Endodermal cell (in vitro differentiated cells): ENCODE results near the gene RABGAP1L. TPM values are rescaled to one million over a fixed set of nuclear protein-coding genes. Genes with fewer than 3 reads are reported as not detected.

Source experiments
- DNase-seq: peaks from one replicate; pipeline ENCODE4 v3.0.0-alpha.2; 2017
- H3K27ac ChIP-seq: 2 replicates; pipeline ENCODE4 v1.5.1; 2013; ENCODE audit warnings: mild to moderate bottlenecking, low read depth, low read length, moderate library complexity
- H3K27me3 ChIP-seq: 2 replicates; pipeline ENCODE4 v1.6.1; 2013; ENCODE audit warnings: mild to moderate bottlenecking, low read length, moderate library complexity; ENCODE audit not compliant: insufficient read depth, control insufficient read depth, poor library complexity, severe bottlenecking
- H3K36me3 ChIP-seq: 2 replicates; pipeline ENCODE4 v1.7.0; 2013; ENCODE audit warnings: mild to moderate bottlenecking, low read length, moderate library complexity; ENCODE audit not compliant: control insufficient read depth, insufficient read depth
- H3K4me1 ChIP-seq: one replicate; pipeline ENCODE4 v1.7.0; 2013; ENCODE audit warnings: low read length; ENCODE audit not compliant: control insufficient read depth, insufficient read depth
- H3K4me3 ChIP-seq: 2 replicates; pipeline ENCODE4 v1.5.1; 2013; ENCODE audit warnings: mild to moderate bottlenecking, low read length, moderate library complexity
- H3K9ac ChIP-seq: 2 replicates; pipeline ENCODE4 v1.6.1; 2013; ENCODE audit warnings: mild to moderate bottlenecking, low read length, moderate library complexity; ENCODE audit not compliant: poor library complexity, severe bottlenecking; ENCODE audit errors: extremely low read depth
- H3K9me3 ChIP-seq: 2 replicates; pipeline ENCODE4 v1.6.1; 2013; ENCODE audit warnings: mild to moderate bottlenecking, low read length, moderate library complexity; ENCODE audit not compliant: control insufficient read depth
- H3K27ac Mint-ChIP-seq: 2 replicates; pipeline ENCODE4 v1.8.0; 2020; ENCODE audit warnings: mixed read lengths
- H3K27me3 Mint-ChIP-seq: 2 replicates; pipeline ENCODE4 v1.8.0; 2021; ENCODE audit warnings: mild to moderate bottlenecking, mixed read lengths; ENCODE audit not compliant: insufficient read depth
- H3K36me3 Mint-ChIP-seq: 2 replicates; pipeline ENCODE4 v1.8.0; 2020; ENCODE audit warnings: low read depth, mixed read lengths
- H3K4me1 Mint-ChIP-seq: 2 replicates; pipeline ENCODE4 v1.8.0; 2020; ENCODE audit warnings: mixed read lengths
- H3K4me3 Mint-ChIP-seq: 2 replicates; pipeline ENCODE4 v1.8.0; 2020; ENCODE audit warnings: mild to moderate bottlenecking, moderate library complexity, mixed read lengths
- H3K9me3 Mint-ChIP-seq: 2 replicates; pipeline ENCODE4 v1.8.0; 2020; ENCODE audit warnings: mild to moderate bottlenecking, mixed read lengths
- WGBS, 2 experiments: methylation state at CpG; one replicate each; pipeline versions ENCODE4 v1.1.5 to v1.1.7; 2013; ENCODE audit warnings: missing lambda C conversion rate in 2 of 2, mixed read lengths in 1 of 2; ENCODE audit not compliant: insufficient coverage in 1 of 2, insufficient read length in 1 of 2; 5-methylcytosine and 5-hydroxymethylcytosine counted together
- total RNA-seq, 2 donors: library from RNA; stranded (reverse); fragmentation: NEBNext Ultra II Directional in 1 of 2; extraction: Animal tissue kit (Norgen Biotek cat#: 25700) in 1 of 2; gene quantifications; 2 replicates in 1 of 2; 3 replicates in 1 of 2; pipeline ENCODE4 v1.2.1, GENCODE V29; 2021
- TF ChIP-seq, protein P1 (sequence below): fragments of 200-600 bp; sonication (generic); conservative IDR thresholded peaks from 2 replicates; pipeline ENCODE4 v1.5.0; 2021; ENCODE audit warnings: antibody characterized with exemption, mild to moderate bottlenecking

Gene RABGAP1L
- total RNA-seq, 2 donors from 2014 or later, result 32.5 to 36.9 TPM

DNA sequence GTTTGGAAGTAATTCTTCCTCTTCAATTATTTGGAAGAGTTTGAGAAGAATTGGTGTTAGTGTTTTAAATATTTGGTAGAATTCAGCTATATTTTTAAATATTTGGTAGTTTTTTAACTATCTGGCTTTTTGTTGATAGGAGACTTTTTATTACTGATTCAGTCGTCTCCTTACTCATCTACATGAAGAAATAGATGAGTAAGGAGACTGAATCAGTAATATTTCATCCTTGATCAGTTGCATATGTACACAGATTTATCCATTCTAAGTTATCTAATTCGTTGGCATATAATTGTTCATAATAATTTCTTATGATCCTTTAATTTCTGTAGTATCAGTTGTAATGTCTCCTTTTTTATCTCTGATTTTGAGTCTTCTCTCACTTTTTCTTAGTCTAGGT, 512.5 kb downstream of the RABGAP1L start:
- no peaks in the 10 kb centered on the region for H3K27me3 Mint-ChIP-seq
- no peaks in the 10 kb centered on the region for H3K4me1 Mint-ChIP-seq
- Histone ChIP-seq H3K36me3 (no peaks in the 10 kb centered on the region), H3K27me3 (no peaks in the 10 kb centered on the region), H3K4me1 (no peaks in the 10 kb centered on the region), H3K9ac (no peak overlapping the region), H3K9me3 (no peaks in the 10 kb centered on the region), H3K27ac (no peak overlapping the region), H3K4me3 (no peak overlapping the region)
- no peaks in the 10 kb centered on the region for H3K36me3 Mint-ChIP-seq
- no peak overlapping the region for H3K4me3 Mint-ChIP-seq
- H3K9me3 Mint-ChIP-seq, result peaks cover 2% of the 10 kb centered on the region
- WGBS, 2 experiments, result 100% methylated on average over 1 of the region's 2 CpGs; no CpG with 5 or more reads in 1 of the 2 experiments
- no peak overlapping the region for H3K27ac Mint-ChIP-seq
- no peak for DNase-seq
- TF ChIP-seq, protein P1, sequence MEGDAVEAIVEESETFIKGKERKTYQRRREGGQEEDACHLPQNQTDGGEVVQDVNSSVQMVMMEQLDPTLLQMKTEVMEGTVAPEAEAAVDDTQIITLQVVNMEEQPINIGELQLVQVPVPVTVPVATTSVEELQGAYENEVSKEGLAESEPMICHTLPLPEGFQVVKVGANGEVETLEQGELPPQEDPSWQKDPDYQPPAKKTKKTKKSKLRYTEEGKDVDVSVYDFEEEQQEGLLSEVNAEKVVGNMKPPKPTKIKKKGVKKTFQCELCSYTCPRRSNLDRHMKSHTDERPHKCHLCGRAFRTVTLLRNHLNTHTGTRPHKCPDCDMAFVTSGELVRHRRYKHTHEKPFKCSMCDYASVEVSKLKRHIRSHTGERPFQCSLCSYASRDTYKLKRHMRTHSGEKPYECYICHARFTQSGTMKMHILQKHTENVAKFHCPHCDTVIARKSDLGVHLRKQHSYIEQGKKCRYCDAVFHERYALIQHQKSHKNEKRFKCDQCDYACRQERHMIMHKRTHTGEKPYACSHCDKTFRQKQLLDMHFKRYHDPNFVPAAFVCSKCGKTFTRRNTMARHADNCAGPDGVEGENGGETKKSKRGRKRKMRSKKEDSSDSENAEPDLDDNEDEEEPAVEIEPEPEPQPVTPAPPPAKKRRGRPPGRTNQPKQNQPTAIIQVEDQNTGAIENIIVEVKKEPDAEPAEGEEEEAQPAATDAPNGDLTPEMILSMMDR, result no peak

DNA sequence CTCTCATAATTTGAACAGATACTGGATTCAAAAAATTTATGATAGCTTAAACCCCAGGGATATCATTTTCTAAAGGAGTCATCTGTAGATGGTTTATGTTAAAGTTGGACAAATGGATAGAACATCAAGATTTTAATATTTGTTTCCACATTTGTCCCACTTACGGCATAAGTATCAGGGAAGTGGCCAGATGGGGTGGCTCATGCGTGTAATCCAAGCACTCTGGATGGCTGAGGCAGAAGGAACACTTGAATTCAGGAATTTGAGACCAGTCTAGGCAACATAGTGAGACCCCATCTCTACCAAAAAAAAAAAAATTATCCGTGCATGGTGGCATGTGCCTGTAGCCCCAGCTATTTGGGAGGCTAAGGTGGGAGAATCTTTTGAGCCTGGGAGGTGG, 517.5 kb downstream of the RABGAP1L start:
- Mint-ChIP-seq H3K27me3 (no peaks in the 10 kb centered on the region), H3K36me3 (no peaks in the 10 kb centered on the region), H3K27ac (no peak overlapping the region), H3K9me3 (no peaks in the 10 kb centered on the region), H3K4me3 (no peak overlapping the region), H3K4me1 (no peaks in the 10 kb centered on the region)
- H3K4me1 ChIP-seq, result no peaks in the 10 kb centered on the region
- H3K27ac ChIP-seq, result no peak overlapping the region
- DNase-seq, result no peak
- no peak overlapping the region for H3K4me3 ChIP-seq
- no peak overlapping the region for H3K9ac ChIP-seq
- H3K9me3 ChIP-seq, result no peaks in the 10 kb centered on the region
- 91% methylated on average over 2 of the region's 3 CpGs; no CpG with 5 or more reads in 1 of the 2 experiments for WGBS, 2 experiments
- no peaks in the 10 kb centered on the region for H3K36me3 ChIP-seq
- TF ChIP-seq, protein P1, result no peak
- H3K27me3 ChIP-seq, result no peaks in the 10 kb centered on the region

DNA sequence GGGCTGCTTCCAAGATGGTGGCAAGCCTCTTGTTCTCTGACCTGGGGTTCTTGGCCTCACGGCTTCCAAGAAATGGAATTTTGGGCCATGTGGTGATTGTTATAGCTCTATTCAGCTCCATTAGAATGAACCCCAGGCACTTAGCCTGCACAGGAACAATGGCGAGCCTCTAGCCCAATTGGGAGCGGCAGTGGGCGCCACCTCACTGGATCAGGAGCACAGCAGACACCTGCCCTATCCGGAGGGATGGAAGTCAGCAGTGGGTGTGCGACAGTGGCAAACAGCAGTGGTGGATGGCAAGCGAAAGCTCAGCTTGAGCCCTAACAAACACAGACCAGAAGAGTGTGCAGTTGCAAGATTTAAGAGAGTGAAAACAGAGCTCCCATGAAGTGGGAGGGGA, 519.3 kb downstream of the RABGAP1L start:
- no peak overlapping the region for H3K27ac Mint-ChIP-seq

More for the DNA sequence above, 519.3 kb downstream of the RABGAP1L start:
- Histone ChIP-seq H3K9ac (no peak overlapping the region), H3K27ac (no peak overlapping the region), H3K36me3 (no peaks in the 10 kb centered on the region), H3K4me3 (no peak overlapping the region), H3K27me3 (no peaks in the 10 kb centered on the region), H3K9me3 (no peaks in the 10 kb centered on the region), H3K4me1 (no peaks in the 10 kb centered on the region)
- DNase-seq, result no peak
- H3K9me3 Mint-ChIP-seq, result no peaks in the 10 kb centered on the region
- H3K36me3 Mint-ChIP-seq, result no peaks in the 10 kb centered on the region
- H3K4me1 Mint-ChIP-seq, result no peaks in the 10 kb centered on the region
- WGBS, 2 experiments, result 97 to 100% methylated on average over 6 to 7 of the region's 7 CpGs
- H3K4me3 Mint-ChIP-seq, result no peak overlapping the region
- no peaks in the 10 kb centered on the region for H3K27me3 Mint-ChIP-seq
- TF ChIP-seq, protein P1, result no peak
